Fibroblast of skin of back (primary cell): ENCODE measurements around the gene ZCCHC13.
A peak's percentile ranks its signal among the peaks of the same experiment; 100 is the strongest.
"Not testable (repeated sequence)": the region's sequence is repeated elsewhere in the genome, so short reads cannot be mapped to it uniquely, and the experiment has no call there.

Experiments used
- DNase-seq: peaks from one replicate; pipeline ENCODE4 v3.0.0-alpha.2; 2013

The ZCCHC13 gene

DNA sequence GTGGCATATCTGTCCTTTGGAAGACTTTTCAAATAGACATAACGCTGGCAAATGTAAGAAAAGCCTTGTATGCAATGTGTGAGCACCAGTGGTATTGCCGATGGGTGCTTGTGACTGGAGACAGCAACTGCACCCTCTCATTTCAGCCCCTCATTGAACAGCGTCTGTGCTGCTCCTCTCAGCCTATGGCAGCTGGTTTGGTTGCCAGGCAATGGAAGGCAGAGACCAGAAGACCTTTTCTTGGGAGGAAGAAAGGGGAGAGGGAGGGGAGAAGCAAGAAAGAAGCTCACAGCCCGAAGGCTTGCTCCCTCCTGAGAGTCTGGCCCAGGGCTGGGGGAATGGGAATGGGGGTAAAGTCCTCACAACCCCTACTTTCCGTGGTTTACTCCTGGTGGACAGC is 20.2 kb downstream of the ZCCHC13 start:
- no peak for DNase-seq

GRCh38 chrX:74325130-74326059 is 21.4 kb downstream of the ZCCHC13 start:
- no peak for DNase-seq

- DNase-seq = no peak
These were observed 34.9 kb downstream of the ZCCHC13 start for GRCh38 chrX:74338852-74339251.

DNA sequence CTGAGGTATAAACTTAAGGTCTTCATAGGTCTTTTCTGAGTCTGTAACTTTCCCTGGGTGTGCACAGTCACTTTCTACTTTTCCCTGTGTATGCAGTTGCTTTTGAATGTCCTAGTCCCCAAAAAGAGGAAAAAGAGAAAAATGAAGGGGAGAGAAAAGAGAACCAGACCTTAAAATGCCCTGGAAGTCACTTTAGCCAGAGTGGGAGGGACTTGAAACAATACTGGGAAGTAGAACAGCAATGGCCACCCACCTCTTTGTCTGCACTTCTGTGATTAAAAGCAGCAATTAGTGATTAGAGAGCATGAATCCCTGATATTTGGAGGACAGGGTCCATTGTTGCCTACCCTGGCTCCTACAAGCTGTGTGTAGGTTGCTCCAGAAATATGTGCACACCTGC is 36.1 kb downstream of the ZCCHC13 start:
- DNase-seq = no peak

- not testable (repeated sequence) for DNase-seq
These were observed 38.2 kb downstream of the ZCCHC13 start for GRCh38 chrX:74342211-74342610.

DNA sequence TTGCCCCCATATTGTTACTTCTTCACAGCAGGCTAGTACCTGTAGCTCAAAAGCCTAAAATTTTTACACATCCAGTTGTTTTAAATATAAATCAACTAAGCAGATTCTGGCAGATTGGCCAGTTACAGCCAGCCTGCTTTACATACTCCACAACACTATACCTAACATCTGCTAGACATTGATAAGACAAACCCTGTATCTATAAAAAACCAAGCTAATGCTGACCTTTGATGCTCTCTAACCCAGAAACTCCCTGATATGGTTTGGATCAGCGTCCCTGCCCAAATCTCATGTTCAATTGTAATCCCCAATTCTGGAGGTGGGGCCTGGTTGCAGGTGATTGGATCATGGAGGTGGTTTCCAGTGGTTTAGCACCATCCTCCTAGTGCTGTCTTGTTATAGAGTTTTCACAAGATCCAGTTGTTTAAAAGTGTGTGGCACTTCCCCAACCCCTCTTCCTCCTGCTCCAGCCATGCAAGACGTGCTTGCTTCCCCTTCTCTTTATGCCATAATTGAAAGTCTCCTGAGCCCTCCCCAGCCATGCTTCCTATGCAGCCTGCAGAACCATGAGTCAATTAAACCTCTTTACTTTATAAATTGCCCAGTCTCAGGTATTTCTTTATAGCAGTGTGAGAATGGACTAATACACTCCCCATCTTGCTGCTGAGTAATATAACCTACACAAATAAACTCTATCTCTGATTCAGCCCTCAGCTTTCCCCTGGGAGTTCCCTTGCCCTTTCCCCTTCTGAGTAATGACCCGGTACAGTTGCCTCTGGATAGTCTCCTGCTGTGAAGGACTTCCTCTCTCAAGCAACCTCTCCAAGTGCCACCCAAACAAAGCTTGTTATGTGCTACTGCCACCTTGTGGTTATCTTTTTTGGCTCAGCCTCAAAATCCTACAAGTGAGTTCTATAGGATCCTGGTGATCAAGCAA is 39.6 kb downstream of the ZCCHC13 start:
- peak; percentile 97 for DNase-seq

DNA sequence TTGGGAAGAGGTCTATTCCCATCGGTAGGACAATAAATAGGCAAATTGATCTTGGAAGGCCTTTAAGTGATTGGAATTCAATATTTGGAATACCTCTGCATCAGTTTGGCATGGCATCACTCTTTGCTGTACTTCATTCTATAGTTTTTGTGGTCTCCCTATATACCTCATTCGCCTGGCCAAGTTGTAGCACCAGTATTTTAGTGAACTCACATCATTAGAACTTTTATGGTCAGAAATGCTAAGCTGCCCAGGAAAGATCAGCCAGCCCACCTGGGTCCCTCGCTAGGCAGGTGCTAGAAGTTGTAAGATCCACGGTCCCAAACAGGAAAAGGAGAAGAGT is 40.3 kb downstream of the ZCCHC13 start:
- no peak for DNase-seq

DNA sequence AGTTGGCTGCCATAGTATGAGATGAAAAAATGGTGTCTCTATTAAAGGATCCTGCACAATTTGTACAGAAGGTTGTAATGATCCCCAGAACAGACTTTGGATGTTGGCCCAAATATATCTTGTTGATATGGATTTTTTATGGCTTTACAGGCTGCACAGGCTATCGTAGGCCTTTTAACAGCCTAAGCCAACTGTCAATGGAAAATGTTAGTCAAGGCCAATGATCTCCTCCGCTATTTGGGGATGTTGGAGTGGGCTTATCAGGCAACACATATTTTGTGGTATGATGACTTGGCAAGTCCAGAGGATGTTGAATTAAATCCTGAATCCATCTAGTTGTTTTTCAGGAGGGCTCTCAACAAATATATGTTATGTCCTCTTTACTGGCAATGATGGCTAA is 42.1 kb downstream of the ZCCHC13 start:
- DNase-seq = no peak

DNA sequence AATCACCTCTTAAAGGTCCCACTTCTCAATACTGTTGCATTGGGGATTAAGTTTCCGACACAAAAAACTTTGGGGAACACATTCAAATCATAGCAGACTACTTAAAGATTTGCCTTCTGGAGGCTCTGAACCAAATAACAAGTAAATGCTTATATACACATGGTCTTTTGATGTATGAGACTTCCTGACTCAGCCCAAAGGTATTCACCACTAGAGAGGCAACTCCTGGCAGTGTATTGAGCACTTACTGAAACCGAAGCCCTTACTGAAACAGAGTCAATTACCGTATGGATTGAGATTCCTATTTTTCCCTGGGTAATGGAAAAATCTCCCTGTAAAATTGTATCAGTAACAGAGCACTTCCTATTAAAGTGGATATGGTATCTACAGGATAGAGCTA is 45.4 kb downstream of the ZCCHC13 start:
- peak; percentile 67 for DNase-seq

- no peak for DNase-seq
These were observed 47.8 kb downstream of the ZCCHC13 start for GRCh38 chrX:74351760-74352159.

DNA sequence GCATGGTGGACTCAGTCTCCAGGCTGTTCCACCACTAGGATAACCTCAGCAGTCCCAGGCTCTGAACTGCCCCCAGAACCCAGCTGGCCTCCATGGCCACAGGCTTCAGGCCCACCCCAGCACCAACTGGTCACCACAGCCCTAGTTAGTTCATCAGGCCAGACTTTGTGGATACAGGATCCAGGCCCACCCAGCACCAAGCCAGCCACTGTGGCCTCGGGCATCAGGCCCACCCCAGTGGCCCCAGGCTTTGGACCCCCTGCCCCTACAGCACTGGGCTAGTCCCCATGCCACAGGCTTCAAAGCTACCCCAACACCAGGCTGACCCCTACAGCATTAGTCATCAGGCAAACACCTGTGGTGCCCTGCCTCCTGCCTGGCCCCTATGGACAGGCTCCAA is 50.0 kb downstream of the ZCCHC13 start:
- DNase-seq = no peak
